Measurements from ENCODE around the gene BRIP1.

DNA sequence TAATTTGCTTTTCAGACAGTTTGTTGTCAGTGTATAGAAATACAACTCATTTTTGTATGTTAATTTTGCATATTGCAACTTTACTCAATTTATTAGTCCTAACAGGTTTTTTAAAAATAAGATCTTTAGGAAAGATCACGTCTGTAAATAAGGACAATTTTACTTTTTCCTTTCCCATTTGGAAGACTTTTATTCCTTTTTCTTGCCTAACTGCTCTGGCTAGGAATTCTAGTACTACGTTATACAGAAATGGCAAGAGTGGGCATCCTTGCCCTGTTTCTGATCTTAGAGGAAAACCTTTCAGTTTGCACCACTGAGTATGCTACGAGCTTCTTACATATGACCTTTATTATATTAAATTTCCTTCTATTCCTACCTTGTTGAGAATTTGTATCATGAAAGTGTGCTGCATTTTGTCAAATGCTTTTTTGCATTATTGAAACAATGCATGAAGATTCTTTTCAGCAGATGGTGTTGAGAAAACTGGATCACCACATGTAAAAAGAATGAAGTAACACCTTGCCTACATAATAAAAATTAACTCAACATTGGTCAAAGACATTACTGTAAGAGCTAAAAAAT, 113.4 kb downstream of the BRIP1 start:
- TF ChIP-seq, protein P1, sequence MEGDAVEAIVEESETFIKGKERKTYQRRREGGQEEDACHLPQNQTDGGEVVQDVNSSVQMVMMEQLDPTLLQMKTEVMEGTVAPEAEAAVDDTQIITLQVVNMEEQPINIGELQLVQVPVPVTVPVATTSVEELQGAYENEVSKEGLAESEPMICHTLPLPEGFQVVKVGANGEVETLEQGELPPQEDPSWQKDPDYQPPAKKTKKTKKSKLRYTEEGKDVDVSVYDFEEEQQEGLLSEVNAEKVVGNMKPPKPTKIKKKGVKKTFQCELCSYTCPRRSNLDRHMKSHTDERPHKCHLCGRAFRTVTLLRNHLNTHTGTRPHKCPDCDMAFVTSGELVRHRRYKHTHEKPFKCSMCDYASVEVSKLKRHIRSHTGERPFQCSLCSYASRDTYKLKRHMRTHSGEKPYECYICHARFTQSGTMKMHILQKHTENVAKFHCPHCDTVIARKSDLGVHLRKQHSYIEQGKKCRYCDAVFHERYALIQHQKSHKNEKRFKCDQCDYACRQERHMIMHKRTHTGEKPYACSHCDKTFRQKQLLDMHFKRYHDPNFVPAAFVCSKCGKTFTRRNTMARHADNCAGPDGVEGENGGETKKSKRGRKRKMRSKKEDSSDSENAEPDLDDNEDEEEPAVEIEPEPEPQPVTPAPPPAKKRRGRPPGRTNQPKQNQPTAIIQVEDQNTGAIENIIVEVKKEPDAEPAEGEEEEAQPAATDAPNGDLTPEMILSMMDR (IDR thresholded peaks at IDR 0.05) = no peak
- no peak for TF ChIP-seq POLR2A (IDR thresholded peaks at IDR 0.05)

Measured in lower leg skin (tissue), 3 donors.